SH-SY5Y (cell line): Measurements from ENCODE around the gene TBL1X.

Experiments
- GATA2 ChIP-seq: IDR thresholded peaks from 2 replicates; pipeline ENCODE4 v1.6.1; 2011; ENCODE audit warnings: mild to moderate bottlenecking, low read depth, low read length
- GATA3 ChIP-seq: IDR thresholded peaks from 2 replicates; pipeline ENCODE4 v1.6.1; 2011; ENCODE audit warnings: low read depth, mild to moderate bottlenecking, low read length, moderate library complexity

DNA sequence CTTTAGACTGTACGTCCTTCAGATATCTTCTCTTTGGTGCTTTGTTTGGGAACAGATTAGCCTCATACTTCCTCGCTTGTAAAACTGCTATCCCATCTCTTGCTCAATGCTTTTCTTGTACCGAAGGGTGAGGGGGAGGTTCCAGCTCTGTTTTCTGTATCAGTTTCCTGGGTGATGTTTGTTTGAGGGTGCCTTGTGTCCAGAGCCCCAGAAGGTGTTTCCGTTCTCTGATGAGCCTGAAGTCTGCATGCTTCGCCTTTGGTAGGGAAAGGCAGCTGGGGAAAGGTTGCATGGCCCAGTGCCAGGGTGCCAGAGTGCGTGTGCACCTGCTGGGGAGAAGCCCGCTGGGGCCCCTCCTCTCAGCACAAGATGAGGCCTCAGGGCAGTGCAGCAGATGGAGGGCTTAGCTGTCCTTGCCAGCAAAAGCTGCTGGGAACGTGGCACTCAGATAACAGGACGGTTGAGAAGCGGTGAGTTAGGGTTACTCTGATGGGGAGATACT lies 73.7 kb downstream of the TBL1X start:
- peak; percentile 76; the same call in 1 of the 2 replicates for TF ChIP-seq GATA2
- TF ChIP-seq GATA3 = no peak
